B cell (primary cell): ENCODE results near the gene ZNF280C.

ENCODE experiments used
- EZH2 ChIP-seq: IDR thresholded peaks from 2 replicates; pipeline ENCODE4 v1.6.1; 2012; ENCODE audit warnings: borderline replicate concordance, low read depth, mild to moderate bottlenecking, moderate library complexity, low read length; ENCODE audit not compliant: insufficient read depth, poor library complexity, severe bottlenecking
- TF ChIP-seq, protein P1 (sequence below): fragments of 200-600 bp; IDR thresholded peaks from one replicate; pipeline ENCODE4 v1.8.0; 2022; ENCODE audit warnings: antibody characterized with exemption, mild to moderate bottlenecking

DNA sequence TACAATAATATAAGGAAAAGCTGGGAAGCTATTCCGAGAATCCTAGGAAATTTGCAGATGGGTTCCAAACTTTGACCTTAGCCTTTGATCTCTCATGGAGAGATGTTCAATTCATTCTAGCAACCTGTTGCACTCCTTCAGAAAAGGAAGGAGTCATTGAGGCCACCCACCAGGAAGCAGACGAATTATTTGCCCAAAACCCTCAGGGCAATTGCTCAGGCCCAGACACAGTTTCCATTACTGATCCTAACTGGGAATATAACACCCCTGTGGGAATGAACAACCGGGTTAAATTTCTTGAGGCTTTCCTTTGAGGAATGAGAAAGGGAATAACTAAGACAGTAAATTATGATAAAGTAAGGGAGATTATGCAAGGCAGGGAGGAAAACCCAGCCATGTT is 13.5 kb upstream of the ZNF280C start:
- TF ChIP-seq EZH2, result no peak
- TF ChIP-seq, protein P1, sequence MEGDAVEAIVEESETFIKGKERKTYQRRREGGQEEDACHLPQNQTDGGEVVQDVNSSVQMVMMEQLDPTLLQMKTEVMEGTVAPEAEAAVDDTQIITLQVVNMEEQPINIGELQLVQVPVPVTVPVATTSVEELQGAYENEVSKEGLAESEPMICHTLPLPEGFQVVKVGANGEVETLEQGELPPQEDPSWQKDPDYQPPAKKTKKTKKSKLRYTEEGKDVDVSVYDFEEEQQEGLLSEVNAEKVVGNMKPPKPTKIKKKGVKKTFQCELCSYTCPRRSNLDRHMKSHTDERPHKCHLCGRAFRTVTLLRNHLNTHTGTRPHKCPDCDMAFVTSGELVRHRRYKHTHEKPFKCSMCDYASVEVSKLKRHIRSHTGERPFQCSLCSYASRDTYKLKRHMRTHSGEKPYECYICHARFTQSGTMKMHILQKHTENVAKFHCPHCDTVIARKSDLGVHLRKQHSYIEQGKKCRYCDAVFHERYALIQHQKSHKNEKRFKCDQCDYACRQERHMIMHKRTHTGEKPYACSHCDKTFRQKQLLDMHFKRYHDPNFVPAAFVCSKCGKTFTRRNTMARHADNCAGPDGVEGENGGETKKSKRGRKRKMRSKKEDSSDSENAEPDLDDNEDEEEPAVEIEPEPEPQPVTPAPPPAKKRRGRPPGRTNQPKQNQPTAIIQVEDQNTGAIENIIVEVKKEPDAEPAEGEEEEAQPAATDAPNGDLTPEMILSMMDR, result no peak
